Umbilical cord (tissue), 2 donors: ENCODE data around the gene TMEM120B. TPM values are rescaled to one million over a fixed set of nuclear protein-coding genes. Genes with fewer than 3 reads are reported as not detected.
"Not testable (repeated sequence)": the region's sequence is repeated elsewhere in the genome, so short reads cannot be mapped to it uniquely, and the experiment has no call there.

ENCODE experiments used
- DNase-seq: peaks from one replicate; pipeline ENCODE4 v3.0.0-alpha.2; 2015; ENCODE audit warnings: low spot score
- total RNA-seq: library from RNA; depleted of rRNA; stranded (reverse); fragments of >200 nt; gene quantifications from one replicate; pipeline ENCODE4 v1.2.3, GENCODE V29; 2014; ENCODE audit warnings: low replicate concordance; ENCODE audit not compliant: insufficient read depth

Gene TMEM120B
- total RNA-seq, 1 donor from 2014 or later, result 3.1 TPM

DNA sequence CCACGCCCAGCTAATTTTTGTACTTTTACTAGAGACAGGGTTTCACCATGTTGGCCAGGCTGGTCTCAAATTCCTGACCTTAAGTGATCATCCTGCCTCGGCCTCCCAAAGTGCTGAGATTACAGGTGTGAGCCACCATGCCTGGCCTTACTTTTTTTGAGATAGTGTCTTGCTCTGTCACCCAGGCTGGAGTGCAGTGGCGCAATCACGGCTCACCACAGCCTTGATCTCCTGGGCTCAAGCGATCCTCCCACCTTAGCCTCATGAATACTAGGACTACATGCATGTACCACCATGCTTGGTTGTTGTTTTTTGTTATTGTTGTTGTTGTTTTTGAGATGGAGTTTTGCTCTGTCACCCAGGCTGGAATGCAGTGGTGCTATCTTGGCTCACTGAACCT lies 33.0 kb downstream of the TMEM120B start:
- not testable (repeated sequence) for DNase-seq

DNA sequence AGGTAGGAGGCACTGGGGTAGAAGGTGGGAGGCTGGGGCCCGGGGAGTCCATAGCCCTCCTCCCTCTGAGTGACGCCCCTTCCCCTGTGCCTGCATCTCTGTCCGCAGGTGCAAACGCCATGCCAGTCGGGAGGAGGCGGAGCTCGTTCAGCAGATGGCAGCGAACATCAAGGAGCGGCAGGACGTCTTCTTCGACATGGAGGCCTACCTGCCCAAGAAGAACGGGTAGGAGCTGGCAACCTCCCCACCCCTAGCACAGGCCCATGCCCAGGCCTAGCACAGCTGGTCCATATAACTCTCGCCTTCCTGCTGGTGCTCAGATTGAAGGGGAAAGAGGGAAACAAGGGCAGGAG lies 35.6 kb downstream of the TMEM120B start:
- no peak for DNase-seq

DNA sequence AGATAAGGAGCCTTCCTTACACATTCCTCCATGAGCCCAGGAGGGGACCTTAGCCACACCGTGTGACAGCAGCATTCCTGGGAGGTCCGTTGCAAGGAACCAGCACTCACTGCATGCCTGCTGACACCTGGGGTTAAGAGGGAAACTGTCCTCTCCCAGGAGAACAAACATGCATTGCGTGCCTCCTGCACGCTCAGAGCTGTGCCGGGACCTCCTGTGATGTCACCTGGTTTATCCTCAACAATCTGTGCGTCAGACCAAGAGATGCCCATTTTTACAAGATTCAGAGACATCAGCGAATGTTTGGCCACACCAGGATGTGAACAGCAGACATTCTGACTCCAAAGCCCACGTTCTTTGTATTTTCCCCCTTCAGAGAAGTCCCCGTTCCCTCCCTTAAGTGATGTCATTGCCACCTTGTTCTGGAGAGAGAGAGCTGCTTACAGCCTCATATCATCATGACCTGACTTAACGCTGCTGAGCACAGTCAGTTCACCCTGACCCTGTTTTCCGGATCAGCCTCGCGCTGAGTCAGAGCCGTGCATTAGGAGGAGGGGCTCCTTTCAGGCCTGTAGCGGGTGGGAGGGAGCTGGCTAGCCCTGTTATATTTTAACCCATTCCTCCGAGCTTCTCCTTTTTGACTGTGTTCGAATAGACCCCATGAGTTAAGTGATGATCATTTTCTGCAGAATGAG lies 36.2 kb downstream of the TMEM120B start:
- peak; percentile 87 for DNase-seq

DNA sequence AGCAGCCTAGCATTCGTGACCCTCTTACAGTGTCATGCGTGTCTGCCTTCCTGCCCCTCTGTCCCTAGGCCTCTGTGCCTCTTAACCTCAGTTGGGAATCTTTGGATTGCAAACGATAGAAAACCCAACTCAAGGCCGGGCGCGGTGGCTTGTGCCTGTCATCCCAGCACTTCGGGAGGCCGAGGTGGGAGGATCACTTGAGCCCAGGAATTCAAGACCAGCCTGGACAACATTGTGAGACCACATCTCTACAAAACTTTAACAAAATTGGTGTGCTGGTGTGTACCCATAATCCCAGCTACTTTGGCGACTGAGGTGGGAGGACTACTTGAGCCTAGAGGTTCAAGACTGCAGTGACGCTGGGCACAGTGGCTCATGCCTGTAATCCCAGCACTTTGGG lies 36.7 kb downstream of the TMEM120B start:
- no peak for DNase-seq

DNA sequence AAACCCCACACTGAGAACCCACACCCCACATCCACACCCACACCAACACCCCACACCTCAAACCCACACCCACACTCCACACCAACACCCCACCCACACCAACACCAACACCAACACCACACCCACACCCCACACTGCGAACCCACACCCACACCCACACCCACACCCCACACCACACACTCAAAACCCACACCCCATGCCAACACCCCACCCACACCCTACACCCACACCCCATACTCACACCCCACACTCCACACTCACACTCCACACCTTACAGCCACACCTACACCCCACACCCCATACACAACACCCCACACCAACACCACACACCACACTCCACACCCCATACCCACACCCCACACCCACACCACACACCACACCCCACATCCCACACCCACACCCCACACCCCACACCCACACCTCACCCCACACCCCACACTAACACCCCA lies 38.0 kb downstream of the TMEM120B start:
- no peak for DNase-seq

DNA sequence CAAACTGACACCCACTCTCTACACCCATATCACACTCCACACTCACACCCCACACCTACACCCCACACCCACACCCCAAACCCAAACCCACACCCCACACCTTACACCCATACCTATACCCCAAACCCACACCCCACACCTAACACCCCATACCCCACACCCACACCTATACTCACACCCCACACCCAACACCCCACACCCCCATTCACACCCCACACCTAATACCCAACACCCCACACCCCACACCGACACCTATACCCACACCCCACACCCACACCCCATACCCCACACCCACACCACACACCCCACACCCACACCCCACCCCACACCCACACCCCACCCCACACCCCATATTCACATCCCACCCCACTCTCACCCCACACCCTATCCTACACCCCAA lies 38.5 kb downstream of the TMEM120B start:
- no peak for DNase-seq

DNA sequence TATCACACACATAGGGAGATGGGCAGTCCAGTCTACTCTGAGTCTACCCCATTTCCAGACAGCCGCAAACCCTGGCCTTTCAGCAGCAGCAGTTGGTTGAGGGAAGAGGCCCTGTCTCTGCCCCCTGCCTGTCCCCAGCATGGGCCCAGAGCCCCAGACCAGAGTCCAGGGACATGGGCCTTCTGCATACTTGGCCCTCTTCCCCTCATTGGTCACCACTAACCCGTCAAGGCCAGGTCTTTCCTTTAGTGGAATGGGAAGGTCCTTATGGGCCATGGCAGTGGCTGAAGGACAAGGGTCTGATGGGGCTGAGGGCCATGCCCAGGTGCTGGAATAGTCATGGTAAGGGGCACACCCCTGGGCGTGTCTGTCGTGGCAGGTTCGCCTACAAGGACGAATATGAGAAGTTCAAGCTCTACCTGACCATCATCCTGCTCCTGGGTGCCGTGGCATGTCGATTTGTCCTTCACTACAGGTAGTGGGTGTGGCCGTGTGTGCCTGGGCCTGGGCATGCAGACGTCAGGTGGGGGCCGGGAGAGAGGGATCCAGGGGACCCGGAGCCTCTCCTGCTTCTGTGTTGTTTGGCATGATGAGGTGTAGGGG lies 39.3 kb downstream of the TMEM120B start:
- DNase-seq, result no peak

DNA sequence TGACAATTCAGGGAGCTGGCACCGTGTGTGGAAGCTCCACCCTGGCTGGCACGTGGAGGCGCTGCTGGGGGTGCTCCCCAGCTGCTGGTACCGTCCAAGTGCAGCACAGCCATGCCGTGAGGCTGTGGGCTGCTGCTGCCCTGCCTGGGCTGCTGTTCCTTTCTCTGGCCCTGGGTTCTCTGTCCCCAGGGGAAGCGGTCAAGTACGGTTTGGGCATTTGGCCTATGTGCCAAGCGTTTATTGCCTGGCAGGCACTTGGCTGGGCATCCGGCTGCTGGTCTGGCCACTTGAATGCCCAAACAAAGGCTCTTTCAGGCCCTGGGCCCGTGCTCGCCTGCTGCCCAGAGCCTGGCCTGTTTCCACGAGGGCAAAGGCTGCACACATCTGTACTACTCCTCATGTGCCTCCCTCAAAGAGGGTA lies 41.3 kb downstream of the TMEM120B start:
- DNase-seq, result no peak

DNA sequence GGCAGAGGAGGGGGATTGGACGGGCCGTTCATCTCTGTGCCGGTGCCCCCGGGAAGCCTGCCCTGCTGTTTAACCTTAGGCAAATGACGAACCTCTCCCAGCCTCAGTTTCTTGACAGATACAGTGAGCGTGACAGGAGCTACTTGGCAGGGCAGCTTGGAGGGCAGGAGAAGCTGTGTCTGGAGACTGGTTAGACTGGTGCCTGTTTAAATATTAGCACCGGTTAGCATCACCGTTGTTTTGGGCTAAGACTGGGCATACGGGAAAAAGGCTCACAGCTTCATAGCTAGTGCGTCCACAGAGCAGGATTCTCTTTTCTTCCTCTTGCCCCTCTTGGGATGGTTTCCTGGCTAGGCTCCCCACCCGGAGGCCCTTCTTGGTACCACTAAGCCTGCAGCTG lies 42.3 kb downstream of the TMEM120B start:
- DNase-seq, result no peak

DNA sequence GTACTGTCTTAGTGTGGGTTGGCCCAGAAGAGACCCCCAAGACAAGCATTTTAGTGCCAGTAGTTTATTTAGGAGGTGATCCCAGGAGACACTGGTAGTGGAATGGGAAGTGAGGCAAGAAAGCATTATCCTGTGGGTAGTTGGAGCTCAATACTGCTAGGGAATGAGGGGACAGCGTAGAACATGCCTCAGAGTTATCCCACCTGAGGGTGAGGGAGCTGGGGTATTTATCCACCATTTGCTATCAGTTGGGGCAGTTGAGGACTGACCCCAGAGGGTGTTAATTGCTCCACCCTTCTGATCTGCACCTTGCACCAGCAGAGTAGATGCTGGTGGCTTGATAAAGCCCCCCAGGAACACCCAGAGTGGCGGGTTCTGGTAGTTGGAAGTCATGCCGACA lies 43.0 kb downstream of the TMEM120B start:
- no peak for DNase-seq

DNA sequence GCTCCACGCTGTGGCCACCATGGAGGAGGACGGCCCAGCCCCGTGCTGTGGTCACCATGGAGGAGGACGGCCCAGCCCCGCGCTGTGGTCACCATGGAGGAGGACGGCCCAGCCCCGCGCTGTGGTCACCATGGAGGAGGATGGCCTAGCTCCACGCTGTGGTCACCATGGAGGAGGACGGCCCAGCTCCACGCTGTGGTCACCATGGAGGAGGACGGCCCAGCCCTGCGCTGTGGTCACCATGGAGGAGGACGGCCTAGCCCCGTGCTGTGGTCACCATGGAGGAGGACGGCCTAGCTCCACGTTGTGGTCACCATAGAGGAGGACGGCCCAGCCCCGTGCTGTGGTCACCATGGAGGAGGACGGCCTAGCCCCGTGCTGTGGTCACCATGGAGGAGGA lies 46.0 kb downstream of the TMEM120B start:
- not testable (repeated sequence) for DNase-seq

DNA sequence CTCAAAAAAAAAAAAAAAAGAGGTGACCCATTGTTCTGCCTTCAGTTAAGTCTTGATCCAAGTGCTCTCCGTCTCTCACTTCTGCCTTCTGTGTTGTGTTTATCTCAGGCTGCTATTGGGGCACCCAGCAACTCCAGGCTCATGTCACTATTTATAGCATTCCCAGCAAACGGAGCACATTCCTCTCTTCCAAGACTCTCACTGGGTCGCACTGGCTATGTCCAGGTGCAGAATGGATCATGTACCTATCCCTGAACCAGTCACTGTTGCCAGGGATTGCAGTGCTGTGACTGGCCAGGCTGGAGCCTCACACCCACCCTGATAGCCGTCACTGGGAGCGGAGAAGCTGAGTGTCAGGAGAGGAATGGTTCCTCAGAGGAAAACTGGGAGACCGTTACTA lies 49.7 kb downstream of the TMEM120B start:
- no peak for DNase-seq

DNA sequence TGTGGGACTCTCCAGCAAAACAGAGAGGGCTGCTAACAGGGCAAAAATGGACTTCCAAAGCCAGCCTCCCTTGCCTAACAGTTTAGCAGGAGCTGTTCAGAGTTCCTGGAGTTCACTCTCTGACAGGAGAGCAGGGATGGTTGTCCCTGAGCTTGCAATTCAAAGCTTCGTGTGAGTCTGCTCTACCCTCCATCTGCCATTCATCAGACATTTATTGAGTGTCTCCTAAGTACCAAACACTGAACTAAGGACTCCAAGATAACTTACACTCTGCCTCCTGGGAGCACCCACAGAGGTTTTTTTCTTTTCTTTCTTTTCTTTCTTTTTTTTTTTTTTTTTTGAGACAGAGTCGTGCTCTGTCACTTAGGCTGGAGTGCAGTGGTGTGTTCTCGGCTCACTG lies 52.3 kb downstream of the TMEM120B start:
- no peak for DNase-seq

DNA sequence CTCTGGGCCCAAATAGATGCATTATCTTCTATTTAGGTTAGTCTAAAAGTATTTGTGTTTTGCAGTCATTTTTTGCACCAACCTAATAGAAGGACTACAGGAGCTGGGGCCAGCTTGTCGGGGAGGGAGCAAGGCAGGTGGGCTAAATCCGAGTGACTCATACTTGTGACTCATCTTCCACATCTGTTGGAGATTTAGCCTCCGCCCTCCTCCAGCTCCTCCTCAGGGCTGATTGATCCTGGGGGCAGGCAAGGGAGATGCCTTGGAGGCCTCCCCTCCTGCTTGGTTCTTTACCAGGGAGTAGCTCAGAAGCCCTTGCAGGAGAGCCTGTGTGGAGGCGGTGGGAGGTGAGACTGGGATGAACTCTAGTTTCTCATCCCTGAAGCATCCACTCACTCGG lies 53.0 kb downstream of the TMEM120B start:
- DNase-seq, result peak; percentile 89

DNA sequence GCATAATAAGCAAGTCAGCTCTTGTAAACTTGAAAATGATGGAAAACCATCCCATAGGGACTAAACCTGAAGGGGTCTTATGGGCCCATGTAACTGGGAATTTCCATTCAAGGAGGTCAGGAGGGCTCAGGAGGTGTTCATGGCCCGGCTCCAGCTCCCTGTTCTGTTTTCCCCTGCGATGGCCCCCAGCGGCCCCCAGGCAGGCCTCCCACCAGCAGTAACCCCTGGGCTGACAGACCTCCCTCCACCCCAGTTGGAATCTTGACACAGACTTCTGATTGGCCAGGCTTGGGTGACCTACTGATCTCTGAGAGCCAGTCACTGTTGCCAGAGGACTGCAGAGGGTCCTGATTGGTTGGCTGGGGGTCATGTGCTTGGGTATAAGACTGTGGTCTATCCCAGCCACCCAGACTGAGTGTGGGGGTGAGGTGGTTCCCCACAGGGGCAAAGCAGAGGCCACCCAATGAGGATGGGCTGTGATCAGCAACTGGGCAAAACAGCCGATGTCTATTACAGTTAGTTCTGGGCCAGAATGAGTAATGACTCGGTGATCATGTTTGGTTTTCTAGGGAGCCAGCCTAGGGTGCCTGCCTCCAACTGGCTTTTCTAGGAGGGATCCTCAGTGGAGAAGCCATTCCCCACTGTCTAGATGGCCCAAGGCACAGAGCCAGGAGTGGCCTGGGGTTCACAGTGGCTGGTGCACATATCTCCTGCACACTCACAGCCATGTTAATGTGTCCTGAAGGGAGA lies 53.9 kb downstream of the TMEM120B start:
- no peak for DNase-seq

DNA sequence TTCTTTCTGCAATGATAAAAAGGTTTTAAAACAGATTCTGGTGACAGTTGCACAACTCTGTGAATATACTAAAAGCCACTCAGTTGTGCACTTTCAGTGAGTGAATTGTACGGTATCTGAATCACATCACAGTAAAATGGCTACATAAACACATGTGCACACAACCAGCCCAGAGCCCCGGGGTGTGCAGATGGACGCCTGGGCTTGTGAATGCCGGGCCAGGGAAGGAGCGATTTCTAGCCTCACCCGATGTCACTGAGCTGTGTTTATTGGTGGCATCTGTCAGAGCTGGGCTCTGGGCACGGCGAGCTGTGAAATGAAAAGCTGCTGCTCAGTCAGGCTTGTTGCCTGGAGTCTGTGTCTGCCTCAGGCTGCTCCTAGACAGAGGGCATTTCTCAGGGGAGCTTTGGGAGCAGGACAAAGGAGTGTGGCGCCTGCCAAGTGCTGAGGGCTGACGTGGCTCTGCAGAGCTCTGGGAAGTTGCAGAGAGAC lies 55.0 kb downstream of the TMEM120B start:
- DNase-seq, result peak; percentile 73

DNA sequence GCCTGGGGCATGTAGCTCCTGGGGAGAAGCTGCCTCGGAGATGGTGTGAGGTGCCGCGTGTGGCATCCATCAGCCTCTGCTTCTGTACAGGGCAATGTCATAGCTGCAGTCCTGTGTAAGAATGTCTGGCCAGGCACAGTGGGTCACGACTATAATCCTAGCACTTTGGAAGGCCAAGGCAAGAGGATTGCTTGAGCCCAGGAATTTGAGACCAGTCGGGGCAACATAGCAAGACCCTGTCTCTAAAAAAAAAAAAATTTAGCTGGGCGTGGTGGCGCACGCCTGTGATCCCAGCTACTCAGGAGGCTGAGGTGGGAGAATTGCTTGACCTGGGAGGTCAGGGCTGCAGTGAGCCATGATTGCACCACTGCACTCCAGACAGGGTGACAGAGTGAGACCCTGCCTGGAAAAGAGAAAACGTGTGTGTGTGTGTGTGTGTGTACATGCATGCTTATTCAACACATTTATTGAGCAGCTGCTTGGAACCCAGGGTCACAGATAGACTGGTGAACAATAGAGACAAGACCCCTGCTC lies 56.8 kb downstream of the TMEM120B start:
- no peak for DNase-seq

DNA sequence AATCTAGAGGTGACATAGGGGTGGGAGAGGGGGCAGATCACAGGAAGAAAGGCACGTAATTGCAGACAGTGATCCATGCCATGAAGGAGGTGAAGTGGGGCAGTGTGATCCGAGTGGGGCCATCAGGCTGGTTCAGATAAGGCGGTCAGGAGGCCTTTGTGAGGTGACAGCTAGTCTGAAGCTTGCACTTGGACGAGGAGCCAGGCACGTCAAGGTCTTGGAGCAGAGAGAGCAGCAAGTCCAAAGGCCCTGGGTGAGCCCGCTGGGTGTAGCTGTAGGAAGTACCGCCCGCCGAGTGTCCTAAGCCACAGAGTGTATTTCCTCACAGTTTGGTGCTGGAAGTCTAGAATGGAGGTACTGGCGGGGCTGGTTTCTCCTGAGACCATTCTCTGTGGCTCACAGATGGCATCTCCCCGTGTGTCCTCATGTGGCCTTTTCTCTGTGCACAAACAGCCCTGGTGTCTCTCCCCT lies 57.3 kb downstream of the TMEM120B start:
- DNase-seq, result no peak

DNA sequence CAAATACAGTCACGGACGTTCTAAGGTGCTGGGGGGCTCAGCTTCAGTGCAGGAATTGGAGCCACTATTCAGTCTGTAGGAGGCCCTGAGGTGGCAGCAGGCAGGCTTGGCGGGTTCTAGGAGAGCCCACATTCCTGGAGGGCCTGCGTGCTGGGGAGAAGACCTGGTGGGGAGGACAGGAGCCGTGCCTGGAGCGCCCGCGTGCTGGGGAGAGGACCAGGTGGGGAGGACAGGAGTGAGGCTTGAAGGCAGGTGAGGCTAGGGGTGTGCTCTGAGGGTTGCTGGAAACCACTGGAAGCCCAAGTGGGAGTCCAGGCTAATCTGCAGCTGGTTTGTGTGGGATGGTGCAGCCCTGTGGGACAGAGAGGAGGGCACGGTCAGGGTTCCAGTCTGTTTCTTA lies 57.8 kb downstream of the TMEM120B start:
- DNase-seq, result no peak

DNA sequence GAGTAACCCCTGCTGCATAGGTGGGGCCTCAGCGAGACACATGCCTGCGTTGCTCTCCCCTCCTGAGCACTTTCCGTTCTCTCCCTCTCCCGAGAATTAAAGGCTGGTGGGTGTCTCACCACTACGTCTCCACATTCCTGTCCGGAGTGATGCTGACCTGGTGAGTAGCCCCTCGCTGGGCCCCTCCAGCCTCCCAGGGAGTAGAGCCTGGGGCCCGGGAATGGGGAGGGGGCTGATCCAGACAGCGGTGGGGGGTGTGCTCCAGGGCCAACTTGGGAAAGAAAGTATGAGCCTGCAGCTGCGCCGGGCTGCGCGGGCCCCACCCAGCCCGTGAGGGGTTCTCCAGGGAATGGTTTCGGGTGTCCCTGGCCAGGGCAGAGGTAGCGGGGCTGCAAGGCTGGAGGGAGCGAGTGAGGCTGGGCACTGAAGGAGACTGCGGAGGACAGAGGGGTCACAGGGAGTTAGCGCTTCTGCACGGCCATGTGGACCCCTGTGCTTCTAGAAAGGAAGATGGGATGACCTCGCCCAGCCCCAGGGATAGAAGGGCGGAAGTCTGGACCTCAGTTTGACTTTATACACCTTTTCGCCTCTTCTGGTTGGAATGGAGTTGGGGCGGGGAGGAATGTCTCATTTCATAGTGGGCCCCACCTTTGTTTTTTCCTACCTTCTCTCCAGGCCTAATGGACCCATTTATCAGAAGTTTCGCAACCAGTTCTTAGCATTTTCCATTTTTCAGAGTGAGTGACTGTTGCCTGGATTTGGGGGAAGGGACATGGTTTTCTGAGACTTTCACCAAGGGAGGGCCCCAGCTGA lies 58.5 kb downstream of the TMEM120B start:
- DNase-seq, result no peak

DNA sequence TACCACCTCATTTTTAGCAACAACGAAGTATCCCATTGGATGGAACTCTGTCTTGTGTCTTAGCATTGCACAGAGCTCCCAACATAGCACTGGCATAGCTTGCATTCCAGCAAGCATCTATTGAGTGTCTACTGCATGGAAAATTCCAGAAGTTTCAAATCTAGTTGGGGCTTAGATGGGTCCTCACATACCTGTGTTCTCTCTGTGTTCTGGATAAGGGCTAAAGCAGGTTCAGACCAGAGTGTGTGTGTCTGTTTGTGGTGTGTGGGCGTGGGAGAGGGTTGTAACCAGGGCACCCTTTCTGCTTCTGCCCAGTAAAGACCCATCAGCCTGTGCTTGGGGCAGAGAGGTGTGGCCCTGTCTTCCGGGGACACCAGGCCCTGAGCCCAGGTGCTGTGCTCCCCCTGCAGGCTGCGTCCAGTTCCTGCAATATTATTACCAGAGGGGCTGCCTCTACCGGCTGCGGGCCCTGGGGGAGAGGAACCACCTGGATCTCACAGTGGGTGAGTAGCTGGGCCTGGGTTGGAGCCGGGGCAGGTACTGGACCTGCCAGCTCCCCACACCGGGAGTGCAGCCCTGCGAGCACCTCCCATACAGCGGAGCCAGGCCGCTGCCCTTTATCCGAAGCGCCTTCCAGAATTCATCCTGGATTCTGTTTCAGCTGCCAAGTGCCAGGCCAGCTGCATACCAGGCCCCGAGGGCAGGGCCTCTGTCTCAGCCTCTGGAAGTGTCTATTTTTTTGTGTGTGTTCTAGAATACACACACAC lies 60.6 kb downstream of the TMEM120B start:
- DNase-seq, result peak; percentile 51
